Measurements from ENCODE around the gene CAMTA1.
A peak's percentile ranks its signal among the peaks of the same experiment; 100 is the strongest.

DNA sequence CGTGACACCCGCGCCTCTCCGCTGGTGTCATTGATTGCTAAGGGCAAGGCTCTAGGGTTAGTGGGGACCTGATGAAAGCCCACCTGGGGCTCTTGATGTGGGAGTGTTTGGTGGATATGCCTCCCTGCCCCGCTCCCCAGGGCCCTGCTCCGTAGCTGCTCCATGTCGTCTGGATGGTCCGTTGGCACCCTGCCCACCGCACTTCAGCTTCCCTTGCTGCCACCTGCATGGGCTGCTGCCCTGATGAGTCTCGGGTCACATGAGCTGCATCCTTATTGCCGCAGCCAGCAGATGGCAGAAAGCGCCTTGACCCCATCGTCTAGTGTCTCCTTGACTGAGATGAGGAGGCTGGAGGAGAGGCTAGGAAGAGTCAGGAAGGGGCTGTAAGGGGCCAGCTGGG lies 439.4 kb downstream of the CAMTA1 start:
- TF ChIP-seq EP300 (IDR thresholded peaks at IDR 0.05) (no peak), POLR2AphosphoS5 (IDR thresholded peaks at IDR 0.05) (no peak), POLR2A (IDR thresholded peaks at IDR 0.05) (no peak)
- TF ChIP-seq, protein P1, sequence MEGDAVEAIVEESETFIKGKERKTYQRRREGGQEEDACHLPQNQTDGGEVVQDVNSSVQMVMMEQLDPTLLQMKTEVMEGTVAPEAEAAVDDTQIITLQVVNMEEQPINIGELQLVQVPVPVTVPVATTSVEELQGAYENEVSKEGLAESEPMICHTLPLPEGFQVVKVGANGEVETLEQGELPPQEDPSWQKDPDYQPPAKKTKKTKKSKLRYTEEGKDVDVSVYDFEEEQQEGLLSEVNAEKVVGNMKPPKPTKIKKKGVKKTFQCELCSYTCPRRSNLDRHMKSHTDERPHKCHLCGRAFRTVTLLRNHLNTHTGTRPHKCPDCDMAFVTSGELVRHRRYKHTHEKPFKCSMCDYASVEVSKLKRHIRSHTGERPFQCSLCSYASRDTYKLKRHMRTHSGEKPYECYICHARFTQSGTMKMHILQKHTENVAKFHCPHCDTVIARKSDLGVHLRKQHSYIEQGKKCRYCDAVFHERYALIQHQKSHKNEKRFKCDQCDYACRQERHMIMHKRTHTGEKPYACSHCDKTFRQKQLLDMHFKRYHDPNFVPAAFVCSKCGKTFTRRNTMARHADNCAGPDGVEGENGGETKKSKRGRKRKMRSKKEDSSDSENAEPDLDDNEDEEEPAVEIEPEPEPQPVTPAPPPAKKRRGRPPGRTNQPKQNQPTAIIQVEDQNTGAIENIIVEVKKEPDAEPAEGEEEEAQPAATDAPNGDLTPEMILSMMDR (IDR thresholded peaks at IDR 0.05) = peak in 1 of 7 experiments; percentile 11

Data from stomach (tissue), 4 donors.